ENCODE data around the gene RASAL2.

RASAL2 gene

DNA sequence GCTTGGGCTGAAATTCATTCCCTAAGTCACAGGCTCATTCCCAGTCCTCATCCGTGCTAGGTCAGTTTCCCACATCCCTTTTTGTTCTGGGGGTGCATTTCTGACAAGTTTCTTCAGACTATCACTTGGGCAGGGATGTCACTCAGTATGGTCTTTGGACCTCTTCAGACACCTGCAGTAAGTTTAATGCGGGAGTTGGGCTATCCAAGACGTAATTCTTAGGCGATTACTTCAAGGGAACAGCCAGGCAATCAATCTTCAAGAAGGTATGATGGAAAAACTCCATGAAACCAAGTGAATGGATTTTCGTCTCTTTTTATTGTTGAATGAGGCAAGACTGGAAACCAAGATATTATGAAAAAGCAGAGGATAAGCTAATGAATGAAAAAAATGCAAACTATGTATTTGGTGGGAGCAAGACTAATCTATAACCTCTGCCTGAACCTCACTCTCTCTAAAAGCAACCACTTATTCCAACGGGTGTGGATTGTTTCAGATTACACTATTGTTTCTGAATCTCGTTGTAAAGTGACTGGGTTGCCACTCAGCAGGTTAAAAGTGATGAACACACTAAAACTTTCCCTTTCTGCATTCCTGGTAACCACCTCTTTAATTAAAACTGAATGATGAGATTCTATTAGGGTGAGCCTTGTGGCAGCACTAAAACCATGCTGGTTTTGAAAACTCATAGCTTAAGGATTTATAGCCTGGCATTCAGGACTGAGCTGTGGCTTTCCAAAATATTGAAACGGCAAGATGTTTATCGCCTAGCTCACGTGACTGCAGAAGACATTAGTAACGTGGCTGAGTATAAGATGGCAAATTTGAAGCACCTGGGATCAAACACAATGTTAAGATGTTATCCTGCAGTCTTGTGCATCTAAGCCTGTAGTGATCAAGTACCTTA is 1.1 kb downstream of the RASAL2 start:
- no peak overlapping the region for H3K27ac ChIP-seq
- DNase-seq (ENCODE audit: low read depth, low spot score) = no peak
- no peaks in the 10 kb centered on the region for H3K36me3 ChIP-seq (ENCODE audit: insufficient read depth, low read length)
- no peak overlapping the region for H3K9ac ChIP-seq (ENCODE audit: insufficient read length)
- H3K4me3 ChIP-seq = peak overlapping the region; percentile 86
- H3K9me3 ChIP-seq (ENCODE audit: low read depth, low read length) = no peaks in the 10 kb centered on the region
- TF ChIP-seq FOXP2 (optimal IDR thresholded peaks at IDR 0.05; ENCODE audit: control extremely low read depth, extremely low read length, insufficient read depth) (no peak), POLR2AphosphoS5 (IDR thresholded peaks at IDR 0.05; ENCODE audit: borderline replicate concordance, low read depth, low read length) (no peak), EZH2 (IDR thresholded peaks at IDR 0.05) (no peak)

DNA sequence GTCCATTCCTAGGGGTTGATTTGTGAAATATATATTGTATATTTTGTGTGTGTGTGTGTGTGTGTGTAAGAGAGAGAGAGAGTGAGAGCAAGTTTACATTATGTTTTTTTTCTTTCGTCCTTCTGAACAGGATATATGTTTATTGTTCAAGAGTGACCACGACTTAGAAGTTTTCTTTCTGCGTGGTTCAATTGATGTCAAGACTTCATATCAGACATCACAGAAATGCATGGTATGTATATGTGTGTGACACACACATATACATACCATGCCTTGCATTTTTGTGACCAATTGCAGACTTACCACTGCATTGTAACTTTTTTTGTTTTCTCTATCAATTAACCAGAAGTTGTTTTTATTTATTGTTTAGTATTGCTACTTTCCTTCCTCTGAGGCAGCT is 2.5 kb downstream of the RASAL2 start:
- H3K36me3 ChIP-seq (ENCODE audit: insufficient read depth, low read length) = no peaks in the 10 kb centered on the region

GRCh38 chr1:178098262-178098661 is 4.4 kb downstream of the RASAL2 start:
- Histone ChIP-seq H3K4me3 (no peak overlapping the region), H3K9ac (ENCODE audit: insufficient read length) (no peak overlapping the region), H3K27ac (no peak overlapping the region), H3K36me3 (ENCODE audit: insufficient read depth, low read length) (no peaks in the 10 kb centered on the region), H3K9me3 (ENCODE audit: low read depth, low read length) (no peaks in the 10 kb centered on the region)
- TF ChIP-seq FOXP2 (optimal IDR thresholded peaks at IDR 0.05; ENCODE audit: control extremely low read depth, extremely low read length, insufficient read depth) (no peak), POLR2AphosphoS5 (IDR thresholded peaks at IDR 0.05; ENCODE audit: borderline replicate concordance, low read depth, low read length) (no peak), EZH2 (IDR thresholded peaks at IDR 0.05) (no peak)
- DNase-seq (ENCODE audit: low read depth, low spot score) = no peak

More for the DNA sequence above, 2.5 kb downstream of the RASAL2 start:
- no peak overlapping the region for H3K9ac ChIP-seq (ENCODE audit: insufficient read length)
- no peak overlapping the region for H3K4me3 ChIP-seq
- no peak for DNase-seq (ENCODE audit: low read depth, low spot score)
- TF ChIP-seq POLR2AphosphoS5 (IDR thresholded peaks at IDR 0.05; ENCODE audit: borderline replicate concordance, low read depth, low read length) (no peak), EZH2 (IDR thresholded peaks at IDR 0.05) (no peak), FOXP2 (optimal IDR thresholded peaks at IDR 0.05; ENCODE audit: control extremely low read depth, extremely low read length, insufficient read depth) (no peak)
- H3K9me3 ChIP-seq (ENCODE audit: low read depth, low read length) = no peaks in the 10 kb centered on the region
- H3K27ac ChIP-seq = no peak overlapping the region

DNA sequence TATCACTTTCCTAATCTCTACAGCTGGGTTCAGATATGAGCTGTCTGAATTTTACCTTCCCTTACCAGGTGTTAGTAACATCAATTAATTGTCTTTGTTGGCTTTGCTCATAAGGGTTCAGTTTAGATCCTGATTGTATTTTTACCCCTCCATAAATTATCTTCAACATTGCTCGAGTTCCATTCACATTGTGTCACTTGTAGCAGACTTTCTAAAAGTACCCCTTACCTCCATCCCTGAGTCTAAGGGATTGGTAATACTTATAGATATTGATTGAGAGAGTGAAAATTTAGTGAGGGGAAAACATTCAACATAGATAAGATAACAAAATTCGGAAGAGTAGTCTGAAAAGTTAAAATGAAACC is 7.3 kb downstream of the RASAL2 start:
- no peaks in the 10 kb centered on the region for H3K9me3 ChIP-seq (ENCODE audit: low read depth, low read length)
- H3K9ac ChIP-seq (ENCODE audit: insufficient read length) = no peak overlapping the region
- H3K36me3 ChIP-seq (ENCODE audit: insufficient read depth, low read length) = no peaks in the 10 kb centered on the region
- H3K4me3 ChIP-seq = no peak overlapping the region
- no peak for TF ChIP-seq FOXP2 (optimal IDR thresholded peaks at IDR 0.05; ENCODE audit: control extremely low read depth, extremely low read length, insufficient read depth)
- no peak for TF ChIP-seq POLR2AphosphoS5 (IDR thresholded peaks at IDR 0.05; ENCODE audit: borderline replicate concordance, low read depth, low read length)
- no peak for TF ChIP-seq EZH2 (IDR thresholded peaks at IDR 0.05)
- no peak overlapping the region for H3K27ac ChIP-seq
- DNase-seq (ENCODE audit: low read depth, low spot score) = no peak

DNA sequence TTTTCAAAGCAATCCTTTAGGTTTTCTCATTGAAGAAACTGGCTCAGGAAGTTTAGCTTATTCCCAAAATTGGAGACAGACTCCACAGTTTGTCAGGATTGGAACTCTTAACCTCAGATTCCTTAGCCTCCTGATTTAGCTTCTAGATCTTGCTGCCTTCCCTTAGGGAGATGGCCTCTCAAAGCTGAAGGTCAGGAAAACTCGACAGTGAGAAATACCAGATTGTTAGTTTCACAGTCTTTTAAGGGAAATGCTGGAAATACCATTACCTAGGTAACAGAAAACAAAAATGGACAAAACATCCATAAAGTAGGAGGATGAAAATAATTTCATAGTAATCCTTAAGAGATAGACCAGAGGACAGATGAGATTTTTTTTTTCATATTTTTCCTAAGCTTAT is 7.8 kb downstream of the RASAL2 start:
- H3K9ac ChIP-seq (ENCODE audit: insufficient read length) = no peak overlapping the region
- H3K36me3 ChIP-seq (ENCODE audit: insufficient read depth, low read length) = no peaks in the 10 kb centered on the region
- no peak for DNase-seq (ENCODE audit: low read depth, low spot score)
- H3K9me3 ChIP-seq (ENCODE audit: low read depth, low read length) = no peaks in the 10 kb centered on the region
- TF ChIP-seq EZH2 (IDR thresholded peaks at IDR 0.05) (no peak), FOXP2 (optimal IDR thresholded peaks at IDR 0.05; ENCODE audit: control extremely low read depth, extremely low read length, insufficient read depth) (no peak), POLR2AphosphoS5 (IDR thresholded peaks at IDR 0.05; ENCODE audit: borderline replicate concordance, low read depth, low read length) (no peak)
- no peak overlapping the region for H3K27ac ChIP-seq
- H3K4me3 ChIP-seq = no peak overlapping the region

DNA sequence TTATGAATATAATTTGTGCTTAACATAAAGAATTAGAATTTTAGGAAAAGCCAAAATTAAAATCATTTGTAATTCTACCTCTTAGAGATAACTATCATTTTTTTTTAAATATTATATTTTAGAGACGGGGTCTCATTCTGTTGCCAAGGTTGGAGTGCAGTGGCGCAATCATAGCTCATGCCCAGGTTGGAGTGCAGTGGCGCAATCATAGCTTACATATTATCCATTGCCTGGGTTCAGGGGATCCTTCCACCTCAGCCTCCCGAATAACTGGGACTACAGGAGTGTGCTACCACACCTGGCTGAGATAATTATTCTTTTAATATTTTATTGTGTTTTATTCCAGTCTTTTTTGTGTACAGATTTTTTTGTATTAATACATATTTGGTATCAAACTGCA is 8.3 kb downstream of the RASAL2 start:
- Histone ChIP-seq H3K36me3 (ENCODE audit: insufficient read depth, low read length) (no peaks in the 10 kb centered on the region), H3K9me3 (ENCODE audit: low read depth, low read length) (no peaks in the 10 kb centered on the region), H3K4me3 (no peak overlapping the region), H3K27ac (no peak overlapping the region), H3K9ac (ENCODE audit: insufficient read length) (no peak overlapping the region)
- DNase-seq (ENCODE audit: low read depth, low spot score) = no peak
- TF ChIP-seq POLR2AphosphoS5 (IDR thresholded peaks at IDR 0.05; ENCODE audit: borderline replicate concordance, low read depth, low read length) = no peak
- TF ChIP-seq EZH2 (IDR thresholded peaks at IDR 0.05) = no peak
- TF ChIP-seq FOXP2 (optimal IDR thresholded peaks at IDR 0.05; ENCODE audit: control extremely low read depth, extremely low read length, insufficient read depth) = no peak

DNA sequence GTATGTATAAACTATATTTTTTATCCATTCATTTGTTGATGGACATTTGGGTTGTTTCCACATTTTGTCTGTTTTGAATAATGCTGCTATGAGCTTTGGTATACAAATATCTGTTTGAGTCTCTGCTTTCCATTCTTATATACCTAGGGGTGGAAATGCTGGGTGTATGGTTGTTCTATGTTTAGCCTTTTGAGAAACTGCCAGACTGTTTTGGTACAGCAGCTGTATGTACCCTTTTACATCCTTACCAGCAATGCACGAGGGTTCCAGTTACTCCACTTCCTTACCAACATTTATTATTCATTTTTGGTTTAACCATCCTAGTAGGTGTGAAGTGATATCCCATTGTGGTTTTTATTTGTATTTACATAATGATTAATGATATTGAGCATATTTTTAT is 13.9 kb downstream of the RASAL2 start:
- TF ChIP-seq POLR2AphosphoS5 (IDR thresholded peaks at IDR 0.05; ENCODE audit: borderline replicate concordance, low read depth, low read length) (no peak), FOXP2 (optimal IDR thresholded peaks at IDR 0.05; ENCODE audit: control extremely low read depth, extremely low read length, insufficient read depth) (no peak), EZH2 (IDR thresholded peaks at IDR 0.05) (no peak)
- H3K4me3 ChIP-seq = no peak overlapping the region
- DNase-seq (ENCODE audit: low read depth, low spot score) = no peak
- H3K9me3 ChIP-seq (ENCODE audit: low read depth, low read length) = no peaks in the 10 kb centered on the region
- H3K9ac ChIP-seq (ENCODE audit: insufficient read length) = no peak overlapping the region
- H3K27ac ChIP-seq = no peak overlapping the region
- no peaks in the 10 kb centered on the region for H3K36me3 ChIP-seq (ENCODE audit: insufficient read depth, low read length)

GRCh38 chr1:178109348-178110143 is 15.6 kb downstream of the RASAL2 start:
- DNase-seq (ENCODE audit: low read depth, low spot score) = no peak
- Histone ChIP-seq H3K27ac (no peak overlapping the region), H3K9ac (ENCODE audit: insufficient read length) (no peak overlapping the region), H3K36me3 (ENCODE audit: insufficient read depth, low read length) (no peaks in the 10 kb centered on the region), H3K9me3 (ENCODE audit: low read depth, low read length) (no peaks in the 10 kb centered on the region), H3K4me3 (no peak overlapping the region)
- TF ChIP-seq POLR2AphosphoS5 (IDR thresholded peaks at IDR 0.05; ENCODE audit: borderline replicate concordance, low read depth, low read length) (no peak), FOXP2 (optimal IDR thresholded peaks at IDR 0.05; ENCODE audit: control extremely low read depth, extremely low read length, insufficient read depth) (no peak), EZH2 (IDR thresholded peaks at IDR 0.05) (no peak)
